H9 (cell line): Measurements from ENCODE around the gene MLPH. TPM values are rescaled to one million over a fixed set of nuclear protein-coding genes. Genes with fewer than 3 reads are reported as not detected.

ENCODE experiments used
- DNase-seq: peaks from one replicate; pipeline ENCODE4 v3.0.0-alpha.2; 2017
- H2AFZ ChIP-seq: one replicate; pipeline ENCODE4 v1.6.1; 2013; ENCODE audit warnings: mild to moderate bottlenecking, low read length, control low read depth, moderate library complexity
- H2AK5ac ChIP-seq: 2 replicates; pipeline ENCODE4 v1.6.1; 2013; ENCODE audit warnings: low read length, control low read depth, mixed read lengths; ENCODE audit not compliant: insufficient read length
- H2BK120ac ChIP-seq: one replicate; pipeline ENCODE4 v1.6.1; 2013; ENCODE audit warnings: low read depth, mild to moderate bottlenecking, low read length, control low read depth, inconsistent platforms; ENCODE audit not compliant: poor library complexity, severe bottlenecking
- H2BK12ac ChIP-seq: 2 replicates; pipeline ENCODE4 v1.6.1; 2013; ENCODE audit warnings: low read length, control low read depth, mixed read lengths, low read depth; ENCODE audit not compliant: insufficient read length
- H2BK15ac ChIP-seq: 2 replicates; pipeline ENCODE4 v1.6.1; 2013; ENCODE audit warnings: low read depth, low read length, control low read depth
- H2BK20ac ChIP-seq: one replicate; pipeline ENCODE4 v1.6.1; 2013; ENCODE audit warnings: low read depth, mild to moderate bottlenecking, low read length, control low read depth, inconsistent platforms; ENCODE audit not compliant: poor library complexity, severe bottlenecking
- H2BK5ac ChIP-seq: 2 replicates; pipeline ENCODE4 v1.6.1; 2013; ENCODE audit warnings: low read length, control low read depth, mixed read lengths; ENCODE audit not compliant: insufficient read length
- H3K14ac ChIP-seq: 2 replicates; pipeline ENCODE4 v1.6.1; 2013; ENCODE audit warnings: low read length, control low read depth; ENCODE audit not compliant: insufficient read depth
- H3K18ac ChIP-seq: 2 replicates; pipeline ENCODE4 v1.6.1; 2013; ENCODE audit warnings: low read depth, mild to moderate bottlenecking, mixed read lengths, low read length, control low read depth; ENCODE audit not compliant: insufficient read length
- H3K23ac ChIP-seq: 2 replicates; pipeline ENCODE4 v1.6.1; 2013; ENCODE audit warnings: low read length, control low read depth, mixed read lengths, low read depth; ENCODE audit not compliant: insufficient read length
- H3K23me2 ChIP-seq: 2 replicates; pipeline ENCODE4 v1.6.1; 2013; ENCODE audit warnings: low read depth, mild to moderate bottlenecking, mixed read lengths, low read length, control low read depth; ENCODE audit not compliant: insufficient read length, poor library complexity, severe bottlenecking
- H3K27ac ChIP-seq: 2 replicates; pipeline ENCODE4 v1.5.1; 2013; ENCODE audit warnings: low read length, control low read depth, mixed read lengths, low read depth; ENCODE audit not compliant: insufficient read length
- H3K27me3 ChIP-seq: 2 replicates; pipeline ENCODE4 v1.6.1; 2013; ENCODE audit warnings: low read length, control low read depth, inconsistent platforms; ENCODE audit not compliant: insufficient read depth
- H3K4ac ChIP-seq: 2 replicates; pipeline ENCODE4 v1.6.1; 2013; ENCODE audit warnings: low read depth, mild to moderate bottlenecking, control low read depth, inconsistent platforms, low read length, moderate library complexity
- H3K4me1 ChIP-seq: 2 replicates; pipeline ENCODE4 v1.6.1; 2013; ENCODE audit warnings: low read length, control low read depth, inconsistent platforms; ENCODE audit not compliant: insufficient read depth
- H3K4me2 ChIP-seq: 2 replicates; pipeline ENCODE4 v1.6.1; 2013; ENCODE audit warnings: low read length, control low read depth, mixed read lengths; ENCODE audit not compliant: insufficient read length, insufficient read depth
- H3K56ac ChIP-seq: 2 replicates; pipeline ENCODE4 v1.6.1; 2013; ENCODE audit warnings: low read depth, mild to moderate bottlenecking, mixed read lengths, low read length, control low read depth; ENCODE audit not compliant: insufficient read length
- H3K79me1 ChIP-seq: 2 replicates; pipeline ENCODE4 v1.6.1; 2013; ENCODE audit warnings: low read depth, mild to moderate bottlenecking, moderate library complexity, low read length, control low read depth, inconsistent platforms; ENCODE audit not compliant: insufficient read depth, poor library complexity, severe bottlenecking
- H3K79me2 ChIP-seq: 2 replicates; pipeline ENCODE4 v1.6.1; 2013; ENCODE audit warnings: low read length, control low read depth, inconsistent platforms; ENCODE audit not compliant: insufficient read depth
- H3K9ac ChIP-seq: 2 replicates; pipeline ENCODE4 v1.6.1; 2013; ENCODE audit warnings: low read length, control low read depth, mixed read lengths; ENCODE audit not compliant: insufficient read length; ENCODE audit errors: extremely low read depth
- H3K9me3 ChIP-seq: one replicate; pipeline ENCODE4 v1.6.1; 2013; ENCODE audit warnings: low read depth, low read length, inconsistent platforms; ENCODE audit not compliant: control insufficient read depth
- H3T11ph ChIP-seq: one replicate; pipeline ENCODE4 v1.6.1; 2013; ENCODE audit warnings: mild to moderate bottlenecking, low read length, control low read depth, inconsistent platforms
- H4K20me1 ChIP-seq: one replicate; pipeline ENCODE4 v1.6.1; 2013; ENCODE audit not compliant: control insufficient read depth, insufficient read length, insufficient read depth
- H4K5ac ChIP-seq: 2 replicates; pipeline ENCODE4 v1.6.1; 2013; ENCODE audit warnings: low read depth, mild to moderate bottlenecking, mixed read lengths, low read length, control low read depth; ENCODE audit not compliant: insufficient read length
- H4K8ac ChIP-seq: replicated peaks from 2 replicates; pipeline ENCODE4 v1.6.1; 2013; ENCODE audit warnings: low read length, control low read depth, mixed read lengths, low read depth; ENCODE audit not compliant: insufficient read length
- H4K91ac ChIP-seq: 2 replicates; pipeline ENCODE4 v1.6.1; 2013; ENCODE audit warnings: low read depth, mild to moderate bottlenecking, moderate library complexity, mixed read lengths, low read length, control low read depth; ENCODE audit not compliant: insufficient read length
- H3K27ac Mint-ChIP-seq, 3 experiments: 2 replicates in 2 of 3; 3 replicates in 1 of 3; pipeline ENCODE4 v1.8.0; 2020 to 2021; ENCODE audit warnings: mixed read lengths in 3 of 3, mild to moderate bottlenecking in 1 of 3, moderate library complexity in 1 of 3
- H3K27me3 Mint-ChIP-seq: 2 replicates; pipeline ENCODE4 v1.8.0; 2021; ENCODE audit warnings: low read depth, mild to moderate bottlenecking, moderate library complexity, mixed read lengths
- H3K36me3 Mint-ChIP-seq, 3 experiments: 2 replicates in 2 of 3; 3 replicates in 1 of 3; pipeline ENCODE4 v1.8.0; 2020 to 2021; ENCODE audit warnings: low read depth in 3 of 3, mixed read lengths in 3 of 3; ENCODE audit not compliant: insufficient read depth in 1 of 3
- H3K4me1 Mint-ChIP-seq, 2 experiments: 2 replicates each; pipeline ENCODE4 v1.8.0; 2020; ENCODE audit warnings: mixed read lengths in 2 of 2
- H3K4me3 Mint-ChIP-seq, 2 experiments: 2 replicates in 1 of 2; 3 replicates in 1 of 2; pipeline ENCODE4 v1.8.0; 2020 to 2021; ENCODE audit warnings: mild to moderate bottlenecking in 2 of 2, mixed read lengths in 2 of 2, moderate library complexity in 1 of 2
- H3K9me3 Mint-ChIP-seq, 2 experiments: 2 replicates in 1 of 2; 3 replicates in 1 of 2; pipeline ENCODE4 v1.8.0; 2020; ENCODE audit warnings: mild to moderate bottlenecking in 2 of 2, mixed read lengths in 2 of 2, moderate library complexity in 1 of 2
- CTCF ChIP-seq: fragments of 200-600 bp; sonication (generic); conservative IDR thresholded peaks from 3 replicates; pipeline ENCODE4 v1.8.0; 2021; ENCODE audit warnings: antibody characterized with exemption, mild to moderate bottlenecking
- WGBS: extraction: QIAGEN DNeasy Blood & Tissue Kit; methylation state at CpG from one replicate; pipeline ENCODE4 v1.1.7; 2013; ENCODE audit warnings: missing lambda C conversion rate, low lambda C conversion rate, mixed read lengths; ENCODE audit not compliant: insufficient read length; ENCODE audit errors: extremely low coverage; 5-methylcytosine and 5-hydroxymethylcytosine counted together
- total RNA-seq: library from RNA; stranded (reverse); gene quantifications from 2 replicates; pipeline ENCODE4 v1.2.1, GENCODE V29; 2021

MLPH gene
- total RNA-seq, 1 experiment from 2014 or later: 3.4 TPM

GRCh38 chr2:237597196-237598145 is 110.4 kb downstream of the MLPH start:
- Histone ChIP-seq H2BK5ac (no peak overlapping the region), H2BK20ac (no peak overlapping the region), H3K79me2 (no peaks in the 10 kb centered on the region), H2BK12ac (no peak overlapping the region), H4K8ac (no peak overlapping the region), H3K14ac (no peak overlapping the region), H3K23ac (no peak overlapping the region), H4K20me1 (no peaks in the 10 kb centered on the region), H3K4me2 (no peak overlapping the region), H4K91ac (no peak overlapping the region), H3K18ac (no peak overlapping the region), H3K9ac (no peak overlapping the region), H3T11ph (no peak overlapping the region), H3K23me2 (no peaks in the 10 kb centered on the region), H3K27ac (no peak overlapping the region), H3K4ac (no peak overlapping the region), H2BK120ac (no peak overlapping the region), H2BK15ac (no peak overlapping the region), H3K9me3 (no peaks in the 10 kb centered on the region), H2AK5ac (no peak overlapping the region), H3K27me3 (no peaks in the 10 kb centered on the region), H4K5ac (no peak overlapping the region), H3K56ac (no peak overlapping the region), H2AFZ (no peak overlapping the region), H3K4me1 (peaks cover 14% of the 10 kb centered on the region; the same call in 1 of the 2 replicates), H3K79me1 (no peaks in the 10 kb centered on the region)
- H3K27me3 Mint-ChIP-seq: peaks cover 7% of the 10 kb centered on the region
- no peaks in the 10 kb centered on the region for H3K9me3 Mint-ChIP-seq
- DNase-seq: peak; percentile 25
- TF ChIP-seq CTCF: no peak
- no peaks in the 10 kb centered on the region; a peak in 2 of 7 replicates for H3K36me3 Mint-ChIP-seq
- peaks cover 73 to 82% of the 10 kb centered on the region in 2 experiments for H3K4me1 Mint-ChIP-seq
- H3K27ac Mint-ChIP-seq: peak overlapping the region in 1 of 3 experiments; percentile 12; a peak in 2 of 7 replicates
- no CpG with 5 or more reads among the region's 29 CpGs for WGBS
- H3K4me3 Mint-ChIP-seq: 0 out of 5 replicates have a peak overlapping the region, but pooled peaks of 1 of the 2 experiments have one; percentile 19
